Stimulated activated naive CD4-positive, alpha-beta T cell treated with Interleukin-2 at 50 U/mL for 16 hours (primary cell): Measurements from ENCODE around the gene SLC27A5.
"Not testable (repeated sequence)": the region's sequence is repeated elsewhere in the genome, so short reads cannot be mapped to it uniquely, and the experiment has no call there.

Experiments
- DNase-seq: peaks from one replicate; lab custom pipeline; 2025; lab: John Stamatoyannopoulos, UW

Gene SLC27A5

GRCh38 chr19:58522709-58523108, 10.9 kb upstream of the SLC27A5 start:
- no peak for DNase-seq

DNA sequence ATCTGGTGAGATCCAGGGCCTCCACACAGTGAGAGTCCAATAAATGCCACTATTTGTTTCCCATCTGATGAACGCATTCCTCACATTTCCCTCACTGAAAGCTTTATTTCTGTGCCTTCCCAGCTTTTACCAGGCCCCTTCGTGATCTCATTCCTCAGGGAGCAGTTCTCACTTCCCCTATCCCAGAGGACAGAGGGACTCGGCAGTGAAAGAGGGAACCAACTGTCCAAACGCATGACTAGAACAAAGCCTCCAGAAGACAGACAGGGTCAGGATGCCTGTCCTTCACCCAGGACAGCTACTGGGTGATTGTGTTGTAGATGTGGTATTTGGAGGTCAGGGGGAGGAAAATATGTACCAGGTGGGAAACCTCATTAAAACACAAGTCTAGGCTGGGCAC, 9.9 kb upstream of the SLC27A5 start:
- DNase-seq, result no peak

DNA sequence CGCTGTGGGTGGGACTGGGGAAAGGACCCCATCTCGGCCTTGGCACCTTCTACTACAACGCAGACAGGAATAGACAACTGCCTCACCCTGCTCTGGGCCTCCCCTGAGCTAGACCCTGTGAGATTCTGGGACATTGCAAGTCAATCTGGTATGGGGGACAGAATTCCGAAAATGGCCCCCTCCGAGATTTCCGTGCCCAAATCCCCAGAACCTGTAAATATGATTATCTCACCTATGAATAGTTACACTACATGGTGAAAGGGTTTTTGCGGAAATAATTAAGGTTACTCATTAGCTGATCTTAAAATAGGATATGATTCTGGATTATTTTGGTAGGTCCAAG, 8.4 kb upstream of the SLC27A5 start:
- DNase-seq, result no peak

DNA sequence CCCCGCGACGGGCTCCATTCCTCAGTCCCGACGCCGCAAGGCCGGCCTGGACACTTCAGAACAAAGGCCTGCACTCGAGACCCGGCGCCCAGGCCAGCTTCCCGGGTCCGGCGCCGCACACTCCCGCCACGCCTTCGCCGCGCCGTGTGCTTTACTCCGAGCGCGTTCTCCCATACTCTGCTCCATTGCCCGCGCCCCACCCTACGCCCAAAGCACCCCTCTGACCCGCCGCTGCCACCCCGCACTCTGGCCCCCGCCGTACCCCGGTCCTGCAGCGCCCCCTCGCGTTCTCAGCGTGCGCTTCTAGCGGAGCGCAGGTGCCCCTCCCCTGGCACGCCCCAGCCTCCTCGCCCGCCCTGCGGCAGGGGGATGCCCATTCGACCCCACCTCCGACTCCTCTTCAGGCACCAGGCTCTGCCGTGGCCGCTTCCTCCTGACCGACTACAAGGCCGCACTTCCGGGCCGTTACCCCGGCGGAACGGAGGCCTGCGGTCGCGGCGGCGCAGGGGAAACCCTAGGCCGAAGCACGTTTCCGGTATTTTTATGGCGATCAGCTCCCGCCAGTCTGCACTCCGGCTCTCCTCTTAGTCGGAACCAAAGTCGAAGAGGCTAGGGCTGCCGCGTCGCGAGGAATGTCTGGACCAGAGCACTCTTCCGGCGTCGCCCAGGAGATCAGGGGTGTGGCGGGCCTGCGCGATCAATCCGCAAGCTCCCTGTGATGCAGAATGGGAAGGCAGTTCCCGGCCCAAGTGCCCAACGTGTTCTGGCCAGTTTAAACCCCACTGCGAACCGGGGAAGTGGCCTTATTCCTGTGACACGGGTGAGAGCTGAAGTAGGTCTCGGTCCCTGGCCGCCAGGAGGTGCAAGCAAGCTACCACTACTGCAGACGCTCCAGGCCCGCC, 7.8 kb upstream of the SLC27A5 start, which contains the start of gene ZBTB45:
Gene ZBTB45, minus strand, starts transcription at position 456 of the 902 bp plus-strand sequence. CDS start 2,137 bp downstream, outside the sequence.
- peak; percentile 96 for DNase-seq

GRCh38 chr19:58519087-58519354, 7.2 kb upstream of the SLC27A5 start:
- peak; percentile 31 for DNase-seq

DNA sequence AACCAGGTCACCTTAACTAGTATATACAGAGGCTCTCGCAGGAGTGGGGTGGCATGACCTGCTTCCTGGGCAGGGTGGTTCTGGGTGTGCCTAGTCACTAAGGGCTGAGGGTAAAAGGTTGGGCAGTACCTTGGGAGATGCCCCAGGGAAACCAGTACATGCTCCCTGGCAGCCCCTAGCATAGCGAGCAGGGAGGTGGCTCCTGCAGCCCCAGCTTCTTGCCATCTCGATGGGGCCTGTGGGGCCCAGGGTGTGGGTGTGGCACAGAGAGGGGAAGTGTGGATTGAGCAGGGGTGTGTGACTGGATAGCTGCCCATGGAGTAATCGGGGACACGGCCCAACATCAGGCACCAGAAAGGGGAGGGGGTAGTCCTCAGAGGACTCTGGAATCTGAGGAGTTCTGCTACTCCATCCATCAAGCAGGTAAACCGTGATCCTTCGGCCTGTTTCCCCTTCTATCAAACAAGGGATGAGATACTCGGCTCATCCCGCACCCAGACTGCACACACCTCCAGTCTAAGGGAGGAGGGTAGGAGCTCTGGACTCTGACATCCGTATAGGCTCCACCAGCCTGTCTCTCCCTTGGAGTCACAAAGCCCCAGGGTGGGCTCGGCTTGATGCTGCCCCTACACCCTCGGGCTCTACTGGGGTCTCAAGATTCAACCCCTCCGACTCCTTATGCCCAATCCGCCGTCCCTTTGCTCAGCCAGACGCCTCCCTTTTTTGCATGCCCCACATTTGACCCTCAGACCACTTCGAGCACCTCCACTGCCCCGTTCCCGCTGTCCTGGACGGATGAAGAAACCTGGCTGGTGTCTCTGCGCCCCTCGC, 6.7 kb upstream of the SLC27A5 start:
- DNase-seq, result no peak

- DNase-seq, result no peak
Observed at GRCh38 chr19:58516964-58517833, 5.4 kb upstream of the SLC27A5 start.

DNA sequence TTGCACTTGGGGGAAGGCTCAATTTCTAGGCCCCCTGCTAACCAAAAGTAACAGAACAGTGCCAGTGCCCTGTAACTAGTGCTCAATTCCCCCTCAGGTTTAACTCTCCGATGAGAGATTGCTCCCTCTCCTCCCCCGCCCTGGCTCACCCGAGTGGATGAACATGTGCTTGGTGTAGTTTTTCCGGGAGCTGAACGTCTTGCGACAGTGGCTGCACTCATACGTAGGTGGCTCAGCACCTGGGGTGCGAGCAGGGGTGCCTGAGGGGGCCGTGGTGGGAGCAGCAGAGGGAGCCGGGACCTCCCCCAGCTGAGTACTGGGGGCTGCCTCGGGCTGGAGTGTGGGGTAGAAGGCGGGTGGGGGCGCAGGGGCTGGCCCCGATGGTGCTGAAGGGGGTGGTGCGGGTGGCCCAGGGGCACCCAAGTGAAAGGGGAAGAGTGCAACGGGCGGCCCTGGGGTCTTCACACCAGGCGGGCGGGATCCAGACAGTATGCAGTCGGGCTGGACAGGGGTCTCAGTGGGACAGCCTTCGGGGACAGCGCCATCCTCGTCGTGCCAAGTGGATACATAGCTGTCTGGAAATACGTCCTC, 4.5 kb upstream of the SLC27A5 start:
- no peak for DNase-seq

DNA sequence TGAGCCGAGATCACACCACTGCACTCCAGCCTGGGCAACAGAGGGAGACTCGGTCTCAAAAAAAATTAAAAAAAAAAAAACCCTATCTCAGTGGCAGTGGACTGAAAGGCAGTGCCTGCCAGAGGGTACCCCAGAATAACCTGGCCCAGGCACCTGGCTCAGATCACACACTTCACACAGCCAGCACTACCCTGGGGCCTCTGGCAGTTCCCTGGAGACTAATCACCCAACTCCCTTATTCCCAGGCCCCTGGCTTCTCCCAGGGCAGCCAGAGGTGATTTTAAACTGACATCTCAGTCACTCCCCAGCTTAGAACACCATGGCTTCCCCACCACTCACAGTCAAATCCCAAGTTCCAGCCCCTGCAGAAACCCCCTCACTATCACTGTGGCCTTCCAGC, 3.5 kb upstream of the SLC27A5 start:
- no peak for DNase-seq

DNA sequence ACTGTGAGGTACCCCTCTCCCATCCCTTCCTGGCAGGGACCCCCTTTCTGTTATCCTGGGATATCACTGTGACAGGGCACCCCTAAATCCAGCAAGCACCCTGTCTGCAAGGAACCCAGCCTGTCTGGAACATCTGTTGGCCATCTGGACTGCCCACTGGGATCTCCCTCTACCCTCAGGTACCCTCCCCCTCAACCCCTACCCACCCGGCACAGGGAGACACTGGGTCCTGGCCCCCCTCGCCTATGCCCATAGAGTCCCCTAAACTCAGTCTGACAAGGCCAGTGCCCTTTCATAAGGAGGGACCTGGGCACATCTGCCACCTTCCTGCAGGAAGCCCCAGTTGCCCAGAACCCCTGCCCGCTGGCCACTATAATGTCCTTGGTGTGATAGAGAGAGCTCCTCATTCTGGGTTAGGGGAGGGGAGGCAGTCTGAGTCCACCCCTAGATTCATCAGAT, 2.8 kb upstream of the SLC27A5 start:
- no peak for DNase-seq

- DNase-seq, result peak; percentile 92
Observed at GRCh38 chr19:58513694-58514563, 2.1 kb upstream of the SLC27A5 start.

DNA sequence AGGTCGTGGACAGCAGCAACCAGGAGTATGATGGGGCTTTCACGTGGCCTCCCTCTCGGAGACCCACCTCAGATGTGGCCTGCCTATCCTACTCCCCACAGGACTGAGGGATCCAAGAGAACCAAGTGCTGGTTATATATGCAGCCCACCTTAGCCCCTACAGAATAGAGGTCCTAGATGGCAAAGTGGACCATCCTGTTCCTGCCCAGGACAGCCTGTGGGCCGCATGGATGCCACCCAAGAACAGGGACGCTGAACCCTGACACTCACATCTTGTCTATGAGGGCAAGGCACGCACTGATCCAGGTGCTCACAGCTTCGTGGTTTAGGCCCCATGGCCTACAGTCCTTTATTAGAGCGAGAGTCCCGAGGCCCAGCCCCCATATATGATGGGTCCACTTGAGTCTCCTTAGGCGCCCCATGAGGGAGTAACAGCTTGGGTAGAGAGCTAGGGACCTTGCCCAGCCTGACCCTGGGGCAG, 1.5 kb upstream of the SLC27A5 start:
- no peak for DNase-seq

GRCh38 chr19:58510084-58510862, 1.5 kb downstream of the SLC27A5 start:
- no peak for DNase-seq

- DNase-seq, result no peak
Observed at GRCh38 chr19:58509731-58510083, 2.1 kb downstream of the SLC27A5 start.

DNA sequence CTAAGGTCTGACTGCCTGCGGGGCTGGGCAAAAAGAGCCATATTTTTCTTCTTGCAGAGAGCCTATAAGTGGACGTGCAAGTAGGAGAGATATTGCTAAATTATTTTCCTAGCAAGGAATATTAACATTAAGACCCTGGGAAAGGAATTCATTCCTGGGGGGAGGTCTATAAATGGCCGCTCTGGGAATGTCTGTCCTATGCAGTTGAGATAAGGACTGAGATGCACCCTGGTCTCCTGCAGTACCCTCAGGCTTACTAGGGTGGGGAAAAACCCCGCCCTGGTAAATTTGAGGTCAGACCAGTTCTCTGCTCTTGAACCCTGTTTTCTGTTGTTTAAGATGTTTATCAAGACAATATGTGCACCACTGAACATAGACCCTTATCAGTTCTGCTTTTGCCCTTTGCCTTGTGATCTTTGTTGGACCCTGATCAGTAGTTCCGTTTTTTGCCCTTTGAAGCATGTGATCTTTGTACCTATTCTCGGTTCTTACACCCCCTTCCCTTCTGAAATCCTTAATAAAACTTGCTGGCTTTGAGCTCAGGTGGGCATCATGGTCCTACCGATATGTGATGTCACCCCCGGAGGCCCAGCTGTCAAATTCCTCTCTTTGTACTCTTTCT, 4.1 kb downstream of the SLC27A5 start:
- DNase-seq, result not testable (repeated sequence)

DNA sequence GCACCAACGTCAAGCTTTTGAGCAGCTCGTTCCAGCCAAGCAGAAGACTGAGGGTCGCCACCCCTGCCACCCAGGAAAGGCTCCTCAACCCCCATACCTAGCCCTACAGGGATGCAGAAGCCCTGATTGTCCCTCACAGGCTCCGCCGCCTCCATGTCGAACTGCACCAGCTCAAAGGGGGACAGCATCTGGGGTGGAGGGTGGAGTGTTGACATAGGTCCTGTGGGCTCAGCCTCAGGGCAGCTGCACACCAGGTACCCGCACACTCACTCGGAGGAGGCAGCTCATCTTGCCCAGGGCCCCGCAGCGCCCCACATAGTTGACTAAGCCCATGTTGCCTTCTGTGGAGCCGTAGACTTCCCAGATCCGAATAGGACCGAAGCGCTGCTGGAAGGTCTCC, 11.6 kb downstream of the SLC27A5 start:
- no peak for DNase-seq

DNA sequence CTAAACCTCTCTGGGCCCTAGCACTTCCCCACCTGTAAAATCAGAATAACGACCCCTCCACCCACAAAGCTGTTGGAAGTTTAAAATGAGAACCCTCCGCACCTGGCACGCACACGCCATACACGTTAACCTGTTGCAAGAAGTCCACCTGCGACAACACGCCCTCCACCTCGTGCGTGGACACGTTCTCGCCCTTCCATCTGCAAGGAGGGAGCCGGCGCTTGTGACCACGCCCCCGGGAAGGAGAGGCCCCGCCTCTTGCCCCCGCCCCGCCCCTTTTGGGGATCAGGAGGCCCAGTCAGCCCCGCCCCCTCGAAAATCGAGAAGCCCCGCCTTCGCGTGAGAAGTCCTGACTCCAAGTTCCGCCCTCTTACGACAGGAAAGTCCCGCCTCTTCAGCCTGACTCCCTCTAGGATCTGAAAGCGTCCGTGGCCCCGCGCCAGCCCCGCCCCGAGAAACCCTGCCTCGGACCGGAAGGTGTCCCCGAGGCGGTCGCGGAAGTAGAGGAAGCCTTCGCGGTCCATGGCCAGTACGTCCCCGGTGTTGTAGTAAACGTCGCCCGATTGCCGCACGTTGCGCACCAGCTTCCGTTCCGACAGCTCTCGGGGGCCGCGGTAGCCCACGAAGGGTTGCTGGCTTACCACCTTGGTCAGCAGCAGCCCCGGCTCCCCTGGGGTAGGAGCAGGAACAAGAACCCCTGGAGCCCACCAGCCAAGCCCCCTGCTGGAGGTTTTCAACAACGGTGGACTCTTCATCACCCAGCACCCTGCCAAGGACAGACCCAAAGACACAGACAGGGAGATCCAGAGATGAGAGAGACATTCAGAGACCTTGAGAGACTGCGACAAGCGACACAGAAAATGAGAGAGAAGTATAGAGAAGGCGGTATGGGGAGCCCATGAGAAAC, 12.5 kb downstream of the SLC27A5 start:
- peak; percentile 96 for DNase-seq

DNA sequence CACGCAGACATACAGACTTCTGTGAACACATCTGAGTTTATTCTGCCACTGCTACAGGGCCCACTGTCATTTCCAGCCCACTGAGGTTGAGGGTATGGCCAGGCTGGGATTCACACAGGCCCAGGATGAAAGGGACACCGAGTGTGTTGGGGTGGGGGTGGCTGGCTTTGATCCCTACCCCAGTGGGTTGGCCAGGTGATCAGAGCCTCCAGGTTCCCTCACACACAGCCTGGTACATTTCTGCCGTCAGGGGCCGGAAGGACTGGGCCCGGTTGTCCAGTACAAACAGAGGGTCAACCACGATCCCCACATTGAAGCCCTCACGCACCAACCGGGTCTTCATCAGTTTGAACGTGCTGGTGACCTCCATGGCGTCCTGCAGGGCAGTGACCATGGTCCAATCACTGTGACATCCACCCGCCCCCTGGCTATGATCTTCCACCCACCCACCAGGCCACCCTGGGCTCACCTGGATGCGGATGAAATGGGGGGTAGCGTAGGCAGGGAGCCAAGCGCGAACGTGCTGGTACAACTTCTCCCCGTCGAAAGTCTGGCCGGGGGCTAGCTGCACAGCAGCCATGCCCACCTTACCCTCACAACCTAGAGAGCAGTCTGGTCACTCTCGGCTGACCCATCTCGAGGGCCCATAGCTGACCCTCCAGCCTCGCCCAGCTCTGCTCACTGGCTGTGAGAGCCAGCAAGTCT, 13.3 kb downstream of the SLC27A5 start:
- no peak for DNase-seq
